Measurements from ENCODE around the gene INPP5A.

- TF ChIP-seq, protein P1, sequence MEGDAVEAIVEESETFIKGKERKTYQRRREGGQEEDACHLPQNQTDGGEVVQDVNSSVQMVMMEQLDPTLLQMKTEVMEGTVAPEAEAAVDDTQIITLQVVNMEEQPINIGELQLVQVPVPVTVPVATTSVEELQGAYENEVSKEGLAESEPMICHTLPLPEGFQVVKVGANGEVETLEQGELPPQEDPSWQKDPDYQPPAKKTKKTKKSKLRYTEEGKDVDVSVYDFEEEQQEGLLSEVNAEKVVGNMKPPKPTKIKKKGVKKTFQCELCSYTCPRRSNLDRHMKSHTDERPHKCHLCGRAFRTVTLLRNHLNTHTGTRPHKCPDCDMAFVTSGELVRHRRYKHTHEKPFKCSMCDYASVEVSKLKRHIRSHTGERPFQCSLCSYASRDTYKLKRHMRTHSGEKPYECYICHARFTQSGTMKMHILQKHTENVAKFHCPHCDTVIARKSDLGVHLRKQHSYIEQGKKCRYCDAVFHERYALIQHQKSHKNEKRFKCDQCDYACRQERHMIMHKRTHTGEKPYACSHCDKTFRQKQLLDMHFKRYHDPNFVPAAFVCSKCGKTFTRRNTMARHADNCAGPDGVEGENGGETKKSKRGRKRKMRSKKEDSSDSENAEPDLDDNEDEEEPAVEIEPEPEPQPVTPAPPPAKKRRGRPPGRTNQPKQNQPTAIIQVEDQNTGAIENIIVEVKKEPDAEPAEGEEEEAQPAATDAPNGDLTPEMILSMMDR (IDR thresholded peaks at IDR 0.05): no peak
- no peak for TF ChIP-seq EZH2phosphoT487 (IDR thresholded peaks at IDR 0.05)
- TF ChIP-seq EZH2 (IDR thresholded peaks at IDR 0.05): no peak
Measured at GRCh38 chr10:132576671-132577349, 39.2 kb downstream of the INPP5A start.
